Endothelial cell (in vitro differentiated cells): ENCODE results near the gene PRDM2. TPM values are rescaled to one million over a fixed set of nuclear protein-coding genes. Genes with fewer than 3 reads are reported as not detected.

Source experiments
- DNase-seq: peaks from one replicate; pipeline ENCODE4 v3.0.0; 2021; ENCODE audit warnings: low spot score
- H3K27ac Mint-ChIP-seq: one replicate; pipeline ENCODE4 v1.8.0; 2021; ENCODE audit warnings: mixed read lengths, inconsistent platforms; ENCODE audit not compliant: unreplicated experiment
- H3K27me3 Mint-ChIP-seq: one replicate; pipeline ENCODE4 v1.8.0; 2021; ENCODE audit warnings: mild to moderate bottlenecking, moderate library complexity, mixed read lengths, inconsistent platforms; ENCODE audit not compliant: unreplicated experiment
- H3K36me3 Mint-ChIP-seq: one replicate; pipeline ENCODE4 v1.8.0; 2021; ENCODE audit warnings: mild to moderate bottlenecking, low read depth, mixed read lengths, inconsistent platforms; ENCODE audit not compliant: unreplicated experiment
- H3K4me1 Mint-ChIP-seq: one replicate; pipeline ENCODE4 v1.8.0; 2021; ENCODE audit warnings: mild to moderate bottlenecking, mixed read lengths, inconsistent platforms; ENCODE audit not compliant: unreplicated experiment
- H3K4me3 Mint-ChIP-seq: one replicate; pipeline ENCODE4 v1.8.0; 2021; ENCODE audit warnings: mild to moderate bottlenecking, mixed read lengths, inconsistent platforms; ENCODE audit not compliant: unreplicated experiment
- H3K9me3 Mint-ChIP-seq: one replicate; pipeline ENCODE4 v1.8.0; 2021; ENCODE audit warnings: mixed read lengths, inconsistent platforms; ENCODE audit not compliant: unreplicated experiment
- CTCF ChIP-seq: fragments of 200-600 bp; sonication (generic); IDR thresholded peaks from one replicate; pipeline ENCODE4 v1.5.0; 2021; ENCODE audit warnings: antibody characterized with exemption; ENCODE audit not compliant: unreplicated experiment
- total RNA-seq: library from RNA; stranded (reverse); fragmentation: NEBNext Ultra II Directional; extraction: Animal tissue kit (Norgen Biotek cat#: 25700); gene quantifications from one replicate; pipeline ENCODE4 v1.2.1, GENCODE V29; 2021; ENCODE audit not compliant: unreplicated experiment

PRDM2 gene
- total RNA-seq, 1 donor from 2014 or later = 49.7 TPM

GRCh38 chr1:13792419-13792818 lies 92.4 kb downstream of the PRDM2 start:
- H3K27ac Mint-ChIP-seq = no peak overlapping the region
- no peak overlapping the region for H3K4me3 Mint-ChIP-seq
- no peak for DNase-seq
- no peak for TF ChIP-seq CTCF
- H3K36me3 Mint-ChIP-seq = peaks cover 23% of the 10 kb centered on the region
- H3K27me3 Mint-ChIP-seq = peaks cover 1% of the 10 kb centered on the region
- H3K4me1 Mint-ChIP-seq = peaks cover 7% of the 10 kb centered on the region
- no peaks in the 10 kb centered on the region for H3K9me3 Mint-ChIP-seq

GRCh38 chr1:13793088-13793730 lies 93.2 kb downstream of the PRDM2 start:
- H3K27ac Mint-ChIP-seq = no peak overlapping the region
- no peaks in the 10 kb centered on the region for H3K9me3 Mint-ChIP-seq
- no peak for DNase-seq
- H3K4me3 Mint-ChIP-seq = no peak overlapping the region
- H3K36me3 Mint-ChIP-seq = peaks cover 21% of the 10 kb centered on the region
- TF ChIP-seq CTCF = no peak
- H3K27me3 Mint-ChIP-seq = peaks cover 1% of the 10 kb centered on the region
- peaks cover 7% of the 10 kb centered on the region for H3K4me1 Mint-ChIP-seq

GRCh38 chr1:13794231-13795187 lies 94.5 kb downstream of the PRDM2 start:
- no peak for TF ChIP-seq CTCF
- Mint-ChIP-seq H3K36me3 (peaks cover 18% of the 10 kb centered on the region), H3K27me3 (peaks cover 1% of the 10 kb centered on the region), H3K4me3 (no peak overlapping the region), H3K27ac (no peak overlapping the region), H3K9me3 (no peaks in the 10 kb centered on the region), H3K4me1 (peaks cover 7% of the 10 kb centered on the region)
- no peak for DNase-seq

- no peak for TF ChIP-seq CTCF
- no peaks in the 10 kb centered on the region for H3K27me3 Mint-ChIP-seq
- H3K36me3 Mint-ChIP-seq = peaks cover 17% of the 10 kb centered on the region
- no peak overlapping the region for H3K4me3 Mint-ChIP-seq
- H3K4me1 Mint-ChIP-seq = peaks cover 5% of the 10 kb centered on the region
- DNase-seq = no peak
- H3K27ac Mint-ChIP-seq = no peak overlapping the region
- H3K9me3 Mint-ChIP-seq = no peaks in the 10 kb centered on the region
Observed at GRCh38 chr1:13797397-13797796, 97.4 kb downstream of the PRDM2 start.

- Mint-ChIP-seq H3K4me3 (no peak overlapping the region), H3K27me3 (peaks cover 2% of the 10 kb centered on the region), H3K36me3 (peaks cover 12% of the 10 kb centered on the region), H3K4me1 (peaks cover 5% of the 10 kb centered on the region), H3K9me3 (no peaks in the 10 kb centered on the region), H3K27ac (no peak overlapping the region)
- no peak for TF ChIP-seq CTCF
- no peak for DNase-seq
Observed at GRCh38 chr1:13798120-13798519, 98.1 kb downstream of the PRDM2 start.
